HCT116 (cell line): Measurements from ENCODE around the gene ZKSCAN7. TPM values are rescaled to one million over a fixed set of nuclear protein-coding genes. Genes with fewer than 3 reads are reported as not detected.

Source experiments
- ATAC-seq: fragments of 200-7000 bp; cut with Tn5 transposase; 2 replicates; pipeline ENCODE4 v1.9.1; 2020; ENCODE audit warnings: mild to moderate bottlenecking, moderate library complexity
- BruUV-seq: library from RNA; stranded (reverse); fragments of 400-500 nt; replicated peaks from 2 replicates; lab custom pipeline; 2021; lab: Mats Ljungman, UMichigan
- CTCF ChIA-PET: fragments of 300-600 bp; sonication (Branson Sonifier 250); formaldehyde crosslinking; loops from one replicate; lab custom pipeline; 2021; ENCODE audit warnings: antibody characterized with exemption; lab: Charles Lee
- POLR2A ChIA-PET: fragments of 300-600, 350-600 bp; sonication (Branson Sonifier 250); formaldehyde crosslinking; loops from one replicate; lab custom pipeline; 2021; ENCODE audit warnings: antibody characterized with exemption; lab: Charles Lee
- RAD21 ChIA-PET, 2 experiments: fragments of 300-600 bp; sonication (Branson Sonifier 250); formaldehyde crosslinking; loops; one replicate each; lab custom pipeline; 2023; ENCODE audit warnings: low total read pairs in 2 of 2; ENCODE audit not compliant: uncharacterized antibody in 2 of 2, unreplicated experiment in 2 of 2, low non-redundant PET in 1 of 2; lab: Charles Lee
- DNase-seq: peaks from one replicate; pipeline ENCODE4 v3.0.0-alpha.2; 2010; ENCODE audit warnings: low read depth, low spot score
- H2AFZ ChIP-seq: fragments of 200-600 bp; shearing (Covaris generic), sonication (generic); 2 replicates; pipeline ENCODE4 v1.6.1; 2017; ENCODE audit warnings: low read depth, mixed run types, mixed read lengths, antibody characterized with exemption, low read length; ENCODE audit not compliant: poor library complexity, severe bottlenecking
- H3K27ac ChIP-seq: 2 replicates; pipeline ENCODE4 v1.5.1; 2012; ENCODE audit warnings: low read depth, low read length
- H3K27me3 ChIP-seq: fragments of 200-600 bp; sonication (generic); 2 replicates; pipeline ENCODE4 v1.6.1; 2016; ENCODE audit warnings: mixed run types, low read length, mixed read lengths; ENCODE audit not compliant: insufficient read depth
- H3K36me3 ChIP-seq, 2 experiments: fragments of 200-500 bp in 1 of 2; fragments of 200-600 bp in 1 of 2; sonication (Bioruptor generic) in 1 of 2; sonication (generic) in 1 of 2; 2 replicates each; pipeline versions ENCODE4 v1.5.1 to v1.6.1; 2014 to 2016; ENCODE audit warnings: low read length in 2 of 2, inconsistent platforms in 1 of 2, mixed read lengths in 1 of 2, mixed run types in 1 of 2; ENCODE audit not compliant: insufficient read depth in 2 of 2, control insufficient read depth in 1 of 2
- H3K4me1 ChIP-seq, 2 experiments: fragments of 200-600 bp in 1 of 2; sonication (generic) in 1 of 2; 2 replicates each; pipeline versions ENCODE4 v1.5.1 to v1.6.1; 2012 to 2017; ENCODE audit warnings: low read length in 2 of 2, inconsistent platforms in 1 of 2, mild to moderate bottlenecking in 1 of 2, mixed read lengths in 1 of 2, mixed run types in 1 of 2, moderate library complexity in 1 of 2; ENCODE audit not compliant: insufficient read depth in 2 of 2, control insufficient read depth in 1 of 2
- H3K4me2 ChIP-seq: fragments of 200-600 bp; sonication (generic); 2 replicates; pipeline ENCODE4 v1.6.1; 2017; ENCODE audit warnings: mixed run types, low read length, mixed read lengths
- H3K4me3 ChIP-seq, 2 experiments: fragments of 200-600 bp in 1 of 2; sonication (generic) in 1 of 2; replicated peaks in 1 of 2; 2 replicates each; pipeline ENCODE4 v1.5.1; 2011 to 2016; ENCODE audit warnings: low read length in 2 of 2, control low read depth in 1 of 2, low read depth in 1 of 2, mild to moderate bottlenecking in 1 of 2, mixed read lengths in 1 of 2, mixed run types in 1 of 2
- H3K79me2 ChIP-seq: fragments of 200-600 bp; sonication (generic); 2 replicates; pipeline ENCODE4 v1.6.1; 2017; ENCODE audit warnings: mild to moderate bottlenecking, mixed run types, low read length, moderate library complexity, mixed read lengths; ENCODE audit not compliant: insufficient read depth
- H3K9ac ChIP-seq: fragments of 200-600 bp; sonication (generic); 2 replicates; pipeline ENCODE4 v1.6.1; 2016; ENCODE audit warnings: low read length, mixed read lengths
- H3K9me2 ChIP-seq: fragments of 200-600 bp; sonication (generic), shearing (Covaris generic); 2 replicates; pipeline ENCODE4 v1.6.1; 2017; ENCODE audit warnings: mixed run types, mild to moderate bottlenecking, moderate library complexity; ENCODE audit not compliant: insufficient read depth
- H3K9me3 ChIP-seq, 2 experiments: fragments of 200-500 bp in 1 of 2; fragments of 200-600 bp in 1 of 2; sonication (Bioruptor generic) in 1 of 2; sonication (generic) in 1 of 2; 2 replicates each; pipeline ENCODE4 v1.6.1; 2014 to 2017; ENCODE audit warnings: low read length in 2 of 2, mixed read lengths in 2 of 2, inconsistent platforms in 1 of 2, low read depth in 1 of 2, mild to moderate bottlenecking in 1 of 2, mixed run types in 1 of 2, moderate library complexity in 1 of 2; ENCODE audit not compliant: control insufficient read depth in 1 of 2, insufficient read depth in 1 of 2
- H4K20me1 ChIP-seq: fragments of 200-600 bp; sonication (generic), shearing (Covaris generic); 2 replicates; pipeline ENCODE4 v1.6.1; 2017; ENCODE audit warnings: mixed run types, mild to moderate bottlenecking, moderate library complexity; ENCODE audit not compliant: insufficient read depth
- CBX3 ChIP-seq: IDR thresholded peaks from 2 replicates; pipeline ENCODE4 v1.6.1; 2012; ENCODE audit warnings: low read depth
- ELF1 ChIP-seq: IDR thresholded peaks from 2 replicates; pipeline ENCODE4 v1.6.1; 2012; ENCODE audit warnings: low read depth, borderline replicate concordance
- EZH2 ChIP-seq: fragments of 200-600 bp; sonication (generic); IDR thresholded peaks from 2 replicates; pipeline ENCODE4 v1.6.1; 2017; ENCODE audit warnings: antibody characterized with exemption, mixed run types
- EZH2phosphoT487 ChIP-seq: fragments of 200-600 bp; IDR thresholded peaks from 2 replicates; pipeline ENCODE4 v1.6.1; 2018; ENCODE audit warnings: antibody characterized with exemption, borderline replicate concordance
- JUND ChIP-seq: IDR thresholded peaks from 2 replicates; pipeline ENCODE4 v1.6.1; 2012
- SIN3A ChIP-seq: IDR thresholded peaks from 2 replicates; pipeline ENCODE4 v1.6.1; 2012; ENCODE audit warnings: low read depth
- SP1 ChIP-seq: IDR thresholded peaks from 2 replicates; pipeline ENCODE4 v1.6.1; 2012; ENCODE audit warnings: low read depth
- SRF ChIP-seq: IDR thresholded peaks from 2 replicates; pipeline ENCODE4 v1.6.1; 2012; ENCODE audit warnings: low read depth
- YY1 ChIP-seq: IDR thresholded peaks from 2 replicates; pipeline ENCODE4 v1.6.1; 2011; ENCODE audit warnings: low read length, low read depth, moderate library complexity, mild to moderate bottlenecking; ENCODE audit not compliant: insufficient replicate concordance; ENCODE audit errors: extremely low read depth
- ZNF274 ChIP-seq: fragments of 200-500 bp; sonication (Bioruptor generic); IDR thresholded peaks from 2 replicates; pipeline ENCODE4 v1.6.1; 2014; ENCODE audit warnings: mild to moderate bottlenecking, low read depth, low read length, inconsistent platforms
- intact Hi-C: fragments of 100-400 bp; cut with micrococcal nuclease; formaldehyde crosslinking; loops from 2 replicates; pipeline ENCODE4 v1.10.0; 2022
- total RNA-seq: library from RNA; stranded (reverse); gene quantifications from one replicate; pipeline ENCODE4 v1.2.1, GENCODE V29; 2021; ENCODE audit not compliant: unreplicated experiment

ZKSCAN7 gene
- total RNA-seq, 1 experiment from 2014 or later, result not detected

- Histone ChIP-seq H3K4me1 (no peaks in the 10 kb centered on the region), H3K4me2 (no peak overlapping the region), H3K79me2 (no peaks in the 10 kb centered on the region), H3K4me3 (no peak overlapping the region), H3K9me2 (no peaks in the 10 kb centered on the region), H2AFZ (no peak overlapping the region), H3K36me3 (no peaks in the 10 kb centered on the region), H3K27ac (no peak overlapping the region), H4K20me1 (no peaks in the 10 kb centered on the region), H3K9me3 (no peaks in the 10 kb centered on the region), H3K27me3 (0 out of 2 replicates have a peak, but pooled peaks cover 4% of the 10 kb centered on the region), H3K9ac (no peak overlapping the region)
- intact Hi-C loops, result no loop called here
- DNase-seq (no peak), ATAC-seq (no peak)
- ChIA-PET CTCF (no interaction called here), RAD21 (no interaction called here), POLR2A (no interaction called here)
- TF ChIP-seq SP1 (no peak), EZH2phosphoT487 (no peak), JUND (no peak), EZH2 (no peak), CBX3 (no peak), YY1 (no peak), SRF (no peak)
- BruUV-seq, result no TSS peak
Observed at GRCh38 chr3:44521721-44522120, 33.3 kb upstream of the ZKSCAN7 start.

GRCh38 chr3:44522494-44522933 lies 32.5 kb upstream of the ZKSCAN7 start:
- Histone ChIP-seq H3K9me2 (no peaks in the 10 kb centered on the region), H3K9me3 (no peaks in the 10 kb centered on the region), H4K20me1 (no peaks in the 10 kb centered on the region), H3K4me1 (no peaks in the 10 kb centered on the region), H3K27me3 (0 out of 2 replicates have a peak, but pooled peaks cover 4% of the 10 kb centered on the region), H3K36me3 (no peaks in the 10 kb centered on the region), H3K9ac (no peak overlapping the region), H3K27ac (no peak overlapping the region), H3K79me2 (no peaks in the 10 kb centered on the region), H2AFZ (no peak overlapping the region), H3K4me3 (no peak overlapping the region), H3K4me2 (no peak overlapping the region)
- DNase-seq, result no peak
- CTCF ChIA-PET, result no interaction called here
- POLR2A ChIA-PET, result no interaction called here
- TF ChIP-seq ELF1 (no peak), ZNF274 (no peak), SIN3A (no peak), CBX3 (no peak)
- ATAC-seq, result no peak
- no TSS peak for BruUV-seq
- intact Hi-C loops, result no loop called here
- RAD21 ChIA-PET, result no interaction called here
